Fibroblast of skin of right biceps (primary cell): ENCODE measurements around the gene SRCAP.
"Not testable (repeated sequence)": the region's sequence is repeated elsewhere in the genome, so short reads cannot be mapped to it uniquely, and the experiment has no call there.

Experiments
- DNase-seq: peaks from one replicate; pipeline ENCODE4 v3.0.0-alpha.2; 2013

Gene SRCAP

DNA sequence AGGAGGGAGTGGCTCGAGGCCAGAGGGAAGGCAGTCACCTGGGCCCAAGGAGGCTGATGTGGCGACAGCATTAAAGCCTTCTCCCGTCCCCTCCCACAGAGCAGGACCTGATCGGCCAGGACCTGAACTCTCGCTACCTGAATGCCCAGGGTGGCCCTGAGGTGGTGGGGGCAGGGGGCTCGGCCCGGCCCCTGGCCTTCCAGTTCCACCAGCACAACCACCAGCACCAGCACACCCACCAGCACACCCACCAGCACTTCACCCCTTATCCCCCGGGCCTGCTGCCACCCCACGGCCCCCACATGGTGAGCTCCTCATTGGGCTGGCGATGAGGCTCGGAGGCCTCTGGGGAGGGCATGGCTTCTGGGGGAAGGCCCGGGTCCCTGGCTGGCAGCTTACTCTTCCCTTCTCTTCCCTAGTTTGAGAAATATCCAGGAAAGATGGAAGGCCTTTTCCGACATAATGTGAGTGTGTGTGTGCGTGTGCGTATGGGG, 34.3 kb upstream of the SRCAP start:
- no peak for DNase-seq

DNA sequence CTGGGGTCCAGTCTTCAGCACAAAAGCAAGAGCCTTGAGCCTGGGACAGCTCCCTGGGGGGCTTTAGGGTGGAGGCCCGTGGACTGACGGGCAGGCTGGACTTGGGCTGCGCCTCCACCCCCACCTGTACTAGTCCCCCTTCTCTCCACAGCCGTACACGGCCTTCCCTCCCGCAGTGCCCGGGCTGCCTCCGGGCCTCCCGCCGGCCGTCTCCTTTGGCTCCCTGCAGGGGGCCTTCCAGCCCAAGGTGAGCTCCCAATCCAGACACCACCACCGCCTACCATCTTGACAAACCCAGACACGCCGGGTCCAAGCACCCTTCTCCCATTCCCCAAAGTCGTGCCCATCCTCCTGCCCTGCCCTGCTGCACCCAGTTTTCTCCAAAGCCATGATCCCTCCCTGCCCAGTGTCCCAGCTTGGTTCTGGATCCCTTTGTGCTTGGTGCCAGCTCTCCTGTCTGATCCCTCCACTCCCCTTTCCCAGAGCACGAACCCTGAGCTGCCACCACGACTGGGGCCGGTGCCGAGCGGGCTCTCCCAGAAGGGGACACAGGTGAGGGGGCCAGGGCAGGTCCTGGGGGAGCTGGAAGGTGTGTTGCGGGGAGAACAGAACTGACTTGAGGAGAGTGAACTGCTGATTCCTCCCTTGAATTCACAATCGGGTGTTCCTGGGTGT, 33.7 kb upstream of the SRCAP start:
- DNase-seq = no peak

DNA sequence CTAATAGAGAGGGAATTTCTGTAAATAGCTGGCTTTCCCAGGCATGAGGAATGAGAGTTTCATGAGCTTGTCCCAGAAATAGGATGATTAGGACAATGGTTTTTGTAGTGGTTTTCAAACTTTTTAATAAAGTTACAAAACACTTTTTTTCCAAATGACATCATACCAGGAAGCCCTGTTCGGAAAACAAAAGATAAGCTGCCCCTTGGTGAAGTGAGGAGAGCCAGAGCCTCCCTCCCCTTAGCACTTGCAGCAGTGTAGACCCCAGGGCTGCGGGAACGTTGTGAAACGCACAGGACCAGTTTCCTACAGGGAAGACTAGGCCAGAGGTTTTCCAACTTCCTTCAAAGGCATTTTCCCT, 33.2 kb upstream of the SRCAP start:
- no peak for DNase-seq

DNA sequence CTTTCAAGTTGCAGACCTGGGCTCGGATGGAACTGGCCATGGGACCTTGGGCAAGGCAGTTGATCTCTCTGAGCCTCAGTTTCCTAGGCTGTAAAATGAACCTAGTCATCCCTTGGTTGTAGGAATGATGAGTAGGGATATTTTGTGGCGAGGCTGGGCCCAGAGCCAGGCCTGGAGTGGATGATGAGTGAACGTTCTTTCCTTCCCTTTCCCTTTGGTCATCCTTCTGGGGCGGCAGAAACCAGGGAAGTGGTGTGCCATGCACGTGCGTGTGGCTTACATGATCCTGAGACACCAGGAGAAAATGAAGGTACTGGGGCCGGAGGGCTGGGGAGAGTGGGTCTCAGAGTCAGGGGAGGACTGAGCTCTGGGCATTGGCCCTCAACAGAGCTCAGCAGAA, 32.3 kb upstream of the SRCAP start:
- DNase-seq = peak; percentile 20

DNA sequence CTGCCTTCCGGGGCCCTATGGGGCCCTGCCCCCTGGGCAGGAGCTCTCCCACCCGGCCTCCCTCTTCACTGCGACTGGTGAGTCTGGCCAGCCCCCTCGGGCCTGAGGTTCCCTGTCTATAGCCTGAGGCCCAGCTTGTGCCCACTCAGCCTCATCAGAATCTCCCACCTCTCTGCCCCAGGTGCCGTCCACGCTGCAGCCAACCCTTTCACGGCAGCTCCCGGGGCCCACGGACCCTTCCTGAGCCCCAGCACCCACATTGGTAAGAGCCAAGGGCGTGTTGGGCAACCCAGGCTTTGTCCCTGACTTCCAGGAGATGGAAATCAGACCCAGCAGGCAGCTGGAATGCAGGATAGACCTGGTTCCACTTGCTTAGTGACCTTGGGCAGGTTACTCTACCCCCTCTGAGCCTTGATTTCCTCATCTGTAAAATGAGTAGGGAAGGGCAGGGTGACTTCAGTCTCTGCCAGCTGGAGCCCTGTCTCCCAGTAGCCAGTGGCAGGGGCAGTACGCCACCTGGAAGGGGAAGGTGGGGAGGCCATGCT, 31.5 kb upstream of the SRCAP start:
- no peak for DNase-seq

DNA sequence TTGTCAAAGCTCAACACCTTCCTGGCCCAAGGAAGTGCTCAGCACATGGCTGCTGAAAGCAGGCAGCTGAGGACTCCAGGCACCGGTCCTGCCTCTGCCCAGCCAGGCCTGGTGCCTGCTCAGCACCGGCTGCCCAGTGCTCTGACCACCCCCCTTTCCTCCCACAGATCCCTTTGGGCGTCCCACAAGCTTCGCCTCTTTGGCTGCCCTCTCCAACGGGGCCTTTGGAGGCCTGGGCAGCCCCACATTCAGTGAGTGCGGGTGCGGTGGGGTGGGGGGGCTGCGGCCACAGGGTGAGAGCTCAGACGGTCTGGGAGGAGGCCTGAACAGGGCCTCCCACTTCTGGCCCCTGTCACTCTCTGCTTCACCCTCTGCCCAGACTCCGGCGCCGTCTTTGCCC, 30.6 kb upstream of the SRCAP start:
- no peak for DNase-seq

DNA sequence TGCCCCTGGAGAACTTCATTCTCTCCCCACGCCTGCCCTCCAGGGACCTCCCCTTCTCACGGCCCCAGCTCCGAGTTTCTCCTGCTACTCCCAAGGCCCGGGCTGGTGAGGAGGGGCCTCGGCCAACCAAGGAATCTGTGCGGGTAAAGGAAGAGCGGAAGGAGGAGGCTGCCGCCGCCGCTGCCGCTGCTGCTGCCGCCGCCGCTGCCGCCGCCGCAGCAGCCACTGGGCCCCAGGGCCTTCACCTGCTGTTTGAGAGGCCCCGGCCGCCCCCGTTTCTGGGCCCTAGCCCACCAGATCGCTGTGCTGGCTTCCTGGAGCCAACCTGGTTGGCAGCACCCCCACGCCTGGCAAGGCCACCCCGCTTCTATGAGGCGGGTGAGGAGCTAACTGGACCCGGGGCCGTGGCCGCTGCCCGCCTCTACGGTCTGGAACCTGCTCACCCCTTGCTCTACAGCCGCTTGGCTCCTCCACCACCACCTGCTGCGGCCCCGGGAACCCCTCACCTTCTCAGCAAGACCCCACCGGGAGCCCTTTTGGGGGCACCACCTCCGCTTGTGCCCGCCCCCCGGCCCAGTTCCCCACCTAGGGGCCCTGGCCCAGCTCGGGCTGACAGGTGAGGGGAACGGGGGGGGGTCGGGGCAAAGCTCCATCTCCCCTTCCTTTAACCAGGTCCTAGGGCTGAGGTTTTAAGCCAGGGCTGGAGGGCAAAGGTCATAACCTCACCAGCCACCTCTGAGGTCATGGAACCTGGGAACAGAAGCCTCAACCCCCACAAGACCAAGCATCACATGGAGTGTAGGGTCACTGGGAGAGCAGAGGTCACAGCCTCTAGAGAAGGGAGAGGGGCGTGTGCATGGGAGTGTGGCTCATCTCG, 29.7 kb upstream of the SRCAP start:
- no peak for DNase-seq

DNA sequence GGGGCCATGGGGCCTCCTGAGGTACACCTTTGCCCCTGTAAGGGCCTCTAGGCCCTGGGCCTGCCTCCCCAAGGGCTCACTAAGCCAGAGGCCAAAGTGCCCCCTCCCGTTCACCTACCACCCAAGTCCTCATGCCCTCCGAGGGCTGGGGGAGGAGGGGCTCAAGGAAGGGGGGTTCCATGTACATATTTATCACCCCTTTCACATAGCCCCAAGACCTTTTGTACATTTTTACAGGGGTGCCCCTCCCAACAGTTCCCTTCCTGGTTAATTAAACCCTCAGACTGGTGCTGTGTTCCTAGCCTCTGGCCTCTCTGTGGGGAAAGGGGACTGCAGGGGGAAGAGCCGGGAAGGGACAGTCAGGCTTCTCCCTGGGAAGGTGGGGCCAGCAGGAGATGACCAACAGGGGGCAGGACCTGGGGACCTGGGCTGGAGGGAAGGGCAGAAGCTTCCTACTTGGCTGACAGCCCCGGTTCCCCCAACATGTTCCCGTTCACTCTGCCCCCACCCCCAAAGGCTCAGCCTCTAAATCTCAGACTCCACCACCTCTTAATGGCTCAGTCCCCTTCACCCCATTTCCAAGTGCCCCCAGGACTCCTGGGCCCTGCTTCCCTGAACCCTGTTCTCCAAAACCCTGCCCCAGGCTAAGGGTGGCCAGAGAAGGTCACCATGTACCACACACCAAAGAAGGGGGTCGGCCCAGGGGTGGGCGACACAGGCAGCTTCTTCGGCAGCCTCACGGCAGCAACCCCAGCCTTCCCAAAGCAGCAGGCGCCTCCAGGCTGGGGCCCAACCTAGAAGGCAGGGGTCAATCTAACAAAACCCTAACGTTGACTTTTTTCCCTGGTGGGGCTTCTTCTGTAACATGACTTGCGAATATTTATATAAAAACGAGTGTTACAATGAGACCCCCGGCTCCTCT, 28.8 kb upstream of the SRCAP start:
- no peak for DNase-seq

DNA sequence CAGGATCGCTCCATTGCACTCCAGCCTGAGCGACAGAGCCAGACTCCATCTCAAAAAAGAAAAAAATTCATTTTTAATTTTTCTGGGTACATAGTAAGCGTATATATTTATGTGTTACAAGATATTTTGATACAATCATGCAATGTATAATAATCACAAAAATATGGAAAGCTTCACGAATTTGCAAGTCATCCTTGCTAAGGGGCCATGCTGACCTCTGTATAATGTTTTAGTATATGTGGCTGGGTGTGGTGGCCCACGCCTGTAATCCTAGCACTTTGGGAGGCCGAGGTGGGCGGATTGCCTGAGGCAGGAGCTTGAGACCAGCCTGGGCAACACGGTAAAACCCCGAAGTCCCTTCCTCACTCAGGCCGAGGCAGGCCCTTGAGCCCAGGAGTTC, 23.8 kb upstream of the SRCAP start:
- DNase-seq = no peak

DNA sequence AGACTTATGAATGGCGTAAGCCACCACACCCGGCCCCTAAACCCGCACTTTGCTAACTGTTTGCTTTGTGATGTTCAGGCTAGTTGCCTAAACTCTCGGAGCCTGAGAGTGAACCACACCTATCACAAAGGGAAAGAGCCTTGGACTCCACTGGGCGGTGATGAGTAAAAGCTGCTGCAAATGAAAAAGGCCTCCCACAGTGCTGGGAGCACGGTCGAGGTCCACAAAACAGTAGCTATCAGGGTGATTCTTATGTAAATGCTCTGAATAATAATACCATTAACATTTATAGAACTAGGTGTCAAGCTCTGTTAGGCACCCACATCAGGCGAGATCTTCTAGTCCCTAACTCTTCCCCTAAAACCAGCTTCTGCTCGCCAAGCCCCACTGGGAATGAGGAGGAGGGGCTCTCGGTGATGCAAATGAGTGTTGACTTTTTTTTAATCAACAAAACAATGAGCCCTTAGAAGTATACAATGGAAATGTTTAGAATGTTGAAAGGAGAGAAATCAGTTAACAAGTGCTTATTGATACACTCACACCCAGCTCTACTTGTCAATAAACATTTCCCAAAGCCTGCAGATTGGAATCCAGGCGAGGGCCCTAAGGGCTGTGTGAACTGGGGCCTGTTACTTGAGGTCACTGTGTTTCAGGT, 20.9 kb upstream of the SRCAP start:
- DNase-seq = no peak

DNA sequence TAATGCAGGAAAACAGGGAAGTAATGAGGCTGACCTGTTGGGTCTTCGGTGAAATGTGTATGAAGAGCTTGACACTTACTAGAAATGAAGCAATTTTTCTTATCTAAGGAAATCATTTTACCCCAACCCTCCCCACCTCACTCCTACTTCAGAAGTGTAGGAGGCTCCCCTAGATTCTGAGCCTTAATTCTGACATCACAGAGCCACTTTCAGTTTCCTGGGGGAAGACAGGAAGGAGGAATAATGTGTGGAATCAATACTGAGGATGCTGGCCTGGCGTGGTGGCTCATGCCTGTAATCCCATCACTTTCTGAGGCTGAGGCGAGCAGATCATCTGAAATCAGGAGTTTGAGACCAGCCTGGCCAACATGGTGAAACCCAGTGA, 20.4 kb upstream of the SRCAP start:
- DNase-seq = no peak

DNA sequence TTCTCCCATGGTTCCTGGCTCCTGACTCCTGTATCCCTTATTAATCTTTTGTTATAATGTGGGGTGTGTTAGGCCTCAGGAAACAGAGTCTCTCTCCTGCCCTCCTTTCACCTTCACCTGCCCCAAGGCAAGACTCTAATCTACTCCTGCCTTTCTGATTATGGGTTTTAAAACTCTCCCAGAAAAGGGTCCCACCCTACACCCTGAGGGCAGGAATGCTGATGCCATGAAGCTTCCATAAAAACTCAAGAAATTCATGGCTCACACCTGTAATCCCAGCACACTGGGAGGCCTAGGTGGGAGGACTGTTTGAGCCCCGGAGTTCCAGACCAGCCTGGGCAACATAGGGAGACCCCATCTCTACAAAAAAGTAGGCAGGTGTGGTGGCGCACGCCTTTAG, 18.6 kb upstream of the SRCAP start:
- no peak for DNase-seq

DNA sequence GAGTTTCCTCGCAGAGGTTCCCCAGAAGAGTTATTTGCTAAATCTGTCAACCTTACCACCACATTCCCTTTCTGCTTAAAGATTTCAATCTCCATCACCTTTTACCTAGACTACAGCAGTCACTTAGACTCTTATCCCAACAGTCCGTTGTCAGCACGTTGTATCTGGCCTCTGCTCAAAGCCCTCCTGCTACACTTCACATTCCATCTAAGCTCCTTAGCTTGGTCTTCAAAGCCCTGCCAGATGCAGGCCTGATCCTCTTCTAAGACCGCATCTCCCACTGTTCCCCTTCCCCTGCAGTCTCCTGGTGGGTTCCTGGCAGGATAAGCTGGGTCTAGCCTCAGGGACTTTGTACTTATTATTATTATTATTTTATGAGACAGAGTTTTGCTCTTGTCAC, 10.3 kb upstream of the SRCAP start:
- DNase-seq = no peak

DNA sequence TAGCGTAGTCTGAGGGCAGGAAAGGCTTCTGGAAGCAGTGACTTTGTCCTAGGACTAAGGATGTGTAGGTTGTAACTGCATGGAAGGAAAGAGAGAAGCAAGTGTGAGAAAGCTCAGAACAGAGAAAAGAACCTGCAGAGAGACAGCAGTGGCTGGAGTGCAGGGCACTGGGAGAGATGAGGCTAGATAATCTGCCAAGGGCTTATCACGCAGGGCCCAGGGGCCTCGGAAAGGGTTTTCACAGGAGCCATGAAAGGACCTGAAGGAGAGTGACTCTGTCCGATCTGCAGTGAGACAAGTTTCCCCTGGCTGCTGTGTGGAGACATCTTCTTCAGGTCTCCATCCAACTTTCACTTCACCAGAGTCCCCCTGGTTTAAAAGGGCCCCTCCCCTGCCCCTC, 7.1 kb upstream of the SRCAP start:
- no peak for DNase-seq

DNA sequence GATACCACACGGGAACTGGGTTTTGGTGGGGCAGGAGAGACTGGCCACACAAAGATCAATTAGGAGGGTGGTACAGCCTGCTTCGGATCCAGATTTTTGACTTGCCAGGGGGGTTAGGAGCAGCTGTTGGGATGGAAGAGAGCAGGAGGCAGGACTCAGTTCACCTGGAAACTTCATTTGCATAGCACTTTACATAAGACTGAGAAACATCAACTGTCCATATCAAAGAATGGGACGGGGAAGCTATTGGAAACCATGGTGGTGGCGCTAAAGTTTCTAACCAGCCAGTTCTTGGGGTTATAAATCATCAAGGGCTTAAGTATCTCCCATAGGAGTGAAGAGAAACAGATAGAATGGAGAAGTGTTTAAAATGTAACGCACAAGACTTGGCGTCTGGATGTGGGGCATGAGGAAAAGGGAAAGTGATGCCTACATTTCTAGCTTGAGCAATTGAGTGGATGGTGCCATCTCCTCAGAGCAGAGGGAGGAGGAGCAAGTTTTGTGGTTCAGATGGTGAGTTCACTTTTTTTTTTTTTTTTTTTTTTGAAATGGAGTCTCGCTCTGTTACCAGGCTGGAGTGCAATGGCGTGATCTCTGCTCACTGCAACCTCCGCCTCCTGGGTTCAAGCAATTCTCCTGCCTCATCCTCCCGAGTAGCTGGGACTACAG, 6.4 kb upstream of the SRCAP start:
- no peak for DNase-seq

DNA sequence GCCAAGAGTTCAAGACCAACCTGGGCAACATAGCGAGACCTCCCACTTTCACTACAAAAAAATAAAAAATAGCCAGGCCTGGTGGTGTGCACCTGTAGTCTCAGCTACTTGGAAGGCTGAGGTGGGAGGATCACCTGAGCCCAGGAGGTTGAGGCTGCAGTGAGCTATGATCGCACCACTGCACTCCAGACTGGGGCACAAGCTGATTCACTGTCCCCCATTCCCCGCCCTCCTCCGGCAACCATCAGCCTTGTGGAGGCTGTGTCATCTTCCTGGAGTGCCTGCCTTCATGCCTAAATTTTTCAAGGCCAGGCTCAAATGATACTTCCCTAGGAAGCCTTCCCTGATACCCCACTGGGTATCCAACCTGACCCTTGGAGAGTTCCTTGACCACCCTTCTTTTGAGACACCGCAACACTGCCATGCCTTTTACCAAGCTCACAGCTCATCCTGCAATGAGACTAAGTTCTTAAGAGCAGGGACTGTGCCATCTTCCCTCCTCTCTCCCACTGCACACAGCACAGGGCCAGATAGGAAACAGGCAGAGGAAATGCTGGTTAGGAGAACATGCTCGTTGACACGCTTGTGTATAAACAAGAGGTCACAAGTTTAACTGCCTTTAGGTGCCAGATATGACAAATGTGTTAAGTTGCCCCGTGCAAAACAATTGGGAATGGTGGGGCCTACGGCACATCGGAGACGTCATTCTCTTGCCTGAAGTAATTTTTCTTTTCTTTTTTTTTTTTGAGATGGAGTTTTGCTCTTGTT, 3.9 kb upstream of the SRCAP start:
- DNase-seq = no peak

DNA sequence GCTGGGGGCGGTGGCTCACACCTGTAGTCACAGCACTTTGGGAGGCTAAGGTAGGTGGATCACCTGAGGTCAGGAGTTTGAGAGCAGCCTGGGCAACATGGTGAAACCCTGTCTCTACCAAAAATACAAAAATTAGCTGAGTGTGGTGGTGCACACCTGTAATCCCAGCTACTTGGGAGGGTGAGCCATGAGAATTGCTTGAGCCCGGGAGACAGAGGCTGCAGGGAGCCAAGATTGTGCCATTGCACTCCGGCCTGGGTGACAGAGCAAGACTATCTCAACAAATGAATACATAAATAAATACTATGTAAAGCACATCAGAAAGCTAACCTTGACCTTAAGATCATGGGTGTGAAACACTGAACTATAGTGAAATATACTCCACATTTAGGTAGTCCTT, 2.3 kb upstream of the SRCAP start:
- DNase-seq = not testable (repeated sequence)

DNA sequence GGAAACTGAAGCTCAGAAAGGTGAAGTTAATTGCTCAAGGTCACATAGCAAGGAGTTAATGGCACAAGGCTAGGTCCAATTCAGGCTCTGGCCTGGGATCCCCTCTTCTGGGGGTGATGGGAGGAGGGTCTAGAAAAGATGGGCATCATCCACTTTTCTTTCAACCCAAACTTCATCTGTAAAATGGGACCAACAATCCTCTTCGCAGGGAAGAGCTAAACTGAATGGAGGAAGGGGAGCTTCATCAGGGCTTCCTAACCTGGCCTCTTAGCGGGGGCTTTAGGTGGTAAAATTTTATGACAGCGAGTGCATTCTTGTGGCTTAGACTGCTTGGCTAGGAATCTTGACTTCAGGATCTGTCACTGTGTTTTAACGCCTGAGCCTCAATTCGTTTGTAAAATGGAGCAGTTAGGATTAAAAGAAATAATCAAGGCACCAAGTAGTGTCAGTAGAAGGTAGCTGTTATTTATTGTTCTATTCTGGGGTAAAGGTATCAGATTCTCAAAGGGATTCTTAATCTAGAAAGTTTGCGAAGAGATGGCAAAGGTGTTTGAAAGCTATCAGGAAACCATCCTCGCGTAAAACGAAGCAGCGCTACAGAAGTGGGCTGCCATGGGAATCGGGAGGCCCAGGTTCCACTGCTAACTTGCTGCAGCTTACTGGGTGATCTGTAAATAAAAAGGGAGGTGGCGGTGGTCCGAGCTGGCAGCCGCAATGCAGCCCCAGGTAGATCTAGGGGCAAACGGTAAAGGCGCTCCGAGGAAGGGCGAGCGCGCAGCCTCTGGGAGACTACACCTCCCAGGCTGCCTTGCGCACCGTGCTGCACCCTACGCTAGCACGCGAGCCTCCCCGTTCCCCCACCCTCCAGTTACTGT, 1.5 kb upstream of the SRCAP start:
- DNase-seq = no peak

DNA sequence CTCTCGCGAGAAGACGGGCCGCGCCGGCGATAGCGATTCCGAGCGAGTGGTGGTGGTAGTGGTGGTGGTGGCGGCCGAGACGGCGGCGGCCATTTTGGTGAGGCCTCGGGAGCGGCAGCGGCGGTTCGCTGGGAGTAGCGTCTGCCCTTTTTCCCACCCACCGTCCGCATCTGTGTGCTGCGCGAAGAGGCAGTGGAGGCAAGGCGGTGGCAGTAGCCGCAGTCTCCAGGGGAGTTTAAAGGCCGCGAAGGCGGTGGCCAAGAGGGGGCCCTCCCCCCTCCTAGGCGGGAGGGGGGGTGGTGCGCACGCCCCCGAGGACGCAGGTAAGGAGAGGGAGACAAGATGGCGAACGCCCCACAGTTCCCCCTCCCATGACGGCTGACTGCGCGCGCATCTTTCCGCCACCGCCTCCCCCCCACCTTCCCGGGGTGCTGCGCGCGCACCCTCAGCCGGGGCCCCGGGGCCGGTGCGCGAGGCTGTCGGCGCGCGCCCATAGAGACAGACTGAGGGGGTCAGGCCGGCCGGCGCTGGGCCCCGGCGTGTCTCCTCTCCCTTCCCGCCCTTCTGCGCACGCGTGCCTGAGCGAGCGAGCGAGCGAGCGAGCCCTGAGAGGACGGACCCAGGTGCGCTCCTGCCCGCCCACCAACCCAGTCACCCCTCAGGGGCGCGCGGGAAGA, 694 bp upstream of the SRCAP start:
- peak; percentile 98 for DNase-seq
